GM12878 (cell line): ENCODE data around the gene GMDS. TPM values are rescaled to one million over a fixed set of nuclear protein-coding genes. Genes with fewer than 3 reads are reported as not detected.

Experiments
- ATAC-seq: fragments of 200-7000 bp; cut with Tn5 transposase; 3 replicates; pipeline ENCODE4 v1.9.1; 2020; ENCODE audit warnings: mild to moderate bottlenecking, moderate library complexity
- BruUV-seq: library from RNA; stranded (reverse); fragments of 400-500 nt; replicated peaks from 2 replicates; lab custom pipeline; 2021; lab: Mats Ljungman, UMichigan
- CTCF ChIA-PET: fragments of 300-600 bp; sonication (Branson Sonifier 250); formaldehyde crosslinking; extraction: SDS; loops from one replicate; lab custom pipeline; 2021; ENCODE audit warnings: inconsistent platforms; lab: Yijun Ruan, JAX
- POLR2A ChIA-PET: fragments of 350-600 bp; formaldehyde crosslinking; extraction: SDS; loops from one replicate; lab custom pipeline; 2021; ENCODE audit warnings: inconsistent platforms; lab: Charles Lee
- RAD21 ChIA-PET: fragments of 300-600 bp; sonication (Branson Sonifier 250); formaldehyde crosslinking; loops from one replicate; lab custom pipeline; 2023; ENCODE audit warnings: antibody characterized with exemption; ENCODE audit not compliant: unreplicated experiment; lab: Charles Lee
- SMC1A ChIA-PET: fragments of 300-600 bp; sonication (Branson Sonifier 250); formaldehyde crosslinking; loops from one replicate; lab custom pipeline; 2023; ENCODE audit not compliant: unreplicated experiment, uncharacterized antibody; lab: Charles Lee
- DNase-seq: peaks from one replicate; pipeline ENCODE4 v3.0.0-alpha.2; 2011; ENCODE audit warnings: low read depth, low spot score
- FAIRE-seq: peaks from 3 replicates; lab custom pipeline; 2011; peaks lifted over from hg19 to GRCh38; lab: Jason Lieb, UNC
- H2AFZ ChIP-seq: 2 replicates; pipeline ENCODE4 v1.6.0; 2011; ENCODE audit warnings: low read depth, low read length, control low read depth; ENCODE audit not compliant: control insufficient read depth
- H3K27ac ChIP-seq: 2 replicates; pipeline ENCODE4 v1.5.1; 2011; ENCODE audit warnings: control low read depth; ENCODE audit not compliant: control insufficient read depth, insufficient read depth
- H3K27me3 ChIP-seq, 2 experiments: replicated peaks in 1 of 2; 2 replicates each; pipeline versions ENCODE4 v1.6.0 to v1.6.1; 2011; ENCODE audit warnings: low read length in 1 of 2; ENCODE audit not compliant: control insufficient read depth in 2 of 2, insufficient read depth in 2 of 2
- H3K36me3 ChIP-seq, 2 experiments: 2 replicates each; pipeline ENCODE4 v1.5.1; 2011; ENCODE audit warnings: low read length in 1 of 2; ENCODE audit not compliant: control insufficient read depth in 2 of 2, insufficient read depth in 2 of 2
- H3K4me1 ChIP-seq: 2 replicates; pipeline ENCODE4 v1.6.1; 2011; ENCODE audit warnings: mild to moderate bottlenecking, low read length, moderate library complexity, mixed read lengths; ENCODE audit not compliant: control insufficient read depth, insufficient read depth
- H3K4me2 ChIP-seq: 2 replicates; pipeline ENCODE4 v1.6.0; 2011; ENCODE audit warnings: control low read depth; ENCODE audit not compliant: control insufficient read depth, insufficient read depth
- H3K4me3 ChIP-seq: fragments of 200-600 bp; sonication (generic); 2 replicates; pipeline ENCODE4 v1.5.1; 2016
- H3K79me2 ChIP-seq: 2 replicates; pipeline ENCODE4 v1.6.0; 2011; ENCODE audit warnings: low read length; ENCODE audit not compliant: control insufficient read depth, insufficient read depth
- H3K9ac ChIP-seq: 2 replicates; pipeline ENCODE4 v1.8.0; 2011; ENCODE audit warnings: low read length, control low read depth, mixed read lengths; ENCODE audit not compliant: control insufficient read depth, insufficient read depth
- H3K9me3 ChIP-seq: replicated peaks from 3 replicates; pipeline ENCODE4 v1.5.1; 2011; ENCODE audit warnings: mild to moderate bottlenecking, low read length; ENCODE audit not compliant: control insufficient read depth, insufficient read depth
- H4K20me1 ChIP-seq: 2 replicates; pipeline ENCODE4 v1.6.0; 2011; ENCODE audit not compliant: control insufficient read depth, insufficient read depth
- ATF7 ChIP-seq: fragments of 450-650 bp; IDR thresholded peaks from 2 replicates; pipeline ENCODE4 v1.6.1; 2016; ENCODE audit warnings: low read depth, mild to moderate bottlenecking
- CBX3 ChIP-seq: fragments of 200-600 bp; sonication (generic); IDR thresholded peaks from 2 replicates; pipeline ENCODE4 v1.6.1; 2016; ENCODE audit warnings: low read depth, borderline replicate concordance
- EP300 ChIP-seq, 2 experiments: fragments of 150-350 bp in 1 of 2; IDR thresholded peaks; 2 replicates each; pipeline ENCODE4 v1.6.1; 2011 to 2012; ENCODE audit warnings: low read depth in 2 of 2, low read length in 2 of 2, borderline replicate concordance in 1 of 2, improper control_type of control experiment in 1 of 2, inconsistent platforms in 1 of 2; ENCODE audit not compliant: control insufficient read depth in 1 of 2
- IRF3 ChIP-seq: fragments of 450-650 bp; IDR thresholded peaks from 2 replicates; pipeline ENCODE4 v1.6.1; 2014; ENCODE audit warnings: mild to moderate bottlenecking
- KAT2A ChIP-seq: conservative IDR thresholded peaks from 2 replicates; pipeline ENCODE4 v1.6.1; 2011; ENCODE audit warnings: low read depth, low read length; ENCODE audit not compliant: control insufficient read depth
- MAX ChIP-seq: IDR thresholded peaks from 2 replicates; pipeline ENCODE4 v1.6.1; 2012; ENCODE audit warnings: low read depth, low read length, improper control_type of control experiment
- RELB ChIP-seq: fragments of 450-650 bp; IDR thresholded peaks from 2 replicates; pipeline ENCODE4 v1.6.1; 2017; ENCODE audit warnings: low read depth, mild to moderate bottlenecking, moderate library complexity
- SIN3A ChIP-seq: IDR thresholded peaks from 2 replicates; pipeline ENCODE4 v1.6.1; 2012; ENCODE audit warnings: low read depth, low read length, improper control_type of control experiment
- SMAD1 ChIP-seq: fragments of 450-650 bp; IDR thresholded peaks from 2 replicates; pipeline ENCODE4 v1.6.1; 2018; ENCODE audit warnings: mild to moderate bottlenecking, low read depth; ENCODE audit not compliant: partially characterized antibody
- SREBF2 ChIP-seq: IDR thresholded peaks from 2 replicates; pipeline ENCODE4 v1.6.1; 2012; ENCODE audit warnings: mild to moderate bottlenecking, low read length
- SUZ12 ChIP-seq: fragments of 200-600 bp; sonication (generic); IDR thresholded peaks from one replicate; pipeline ENCODE4 v1.6.1; 2018; ENCODE audit warnings: antibody characterized with exemption, mild to moderate bottlenecking; ENCODE audit not compliant: unreplicated experiment
- YBX1 ChIP-seq: fragments of 450-650 bp; IDR thresholded peaks from 2 replicates; pipeline ENCODE4 v1.6.1; 2016; ENCODE audit warnings: antibody characterized with exemption
- YY1 ChIP-seq: IDR thresholded peaks from 2 replicates; pipeline ENCODE4 v1.6.1; 2011; ENCODE audit warnings: low read depth, mild to moderate bottlenecking, low read length
- ZBED1 ChIP-seq: IDR thresholded peaks from 2 replicates; pipeline ENCODE4 v1.6.1; 2016; ENCODE audit warnings: borderline replicate concordance
- WGBS: methylation state at CpG from one replicate; pipeline ENCODE4 v1.1.6; 2016; ENCODE audit warnings: low lambda C conversion rate; ENCODE audit not compliant: insufficient replicate concordance, insufficient coverage; ENCODE audit errors: missing lambda C conversion rate; 5-methylcytosine and 5-hydroxymethylcytosine counted together
- in situ Hi-C: fragments of 300-500 bp; cut with MboI; formaldehyde crosslinking; loops from 9 replicates; pipeline ENCODE4 v1.14.3; 2018; ENCODE audit warnings: mixed read lengths
- intact Hi-C: fragments of 100-400 bp; cut with micrococcal nuclease; formaldehyde crosslinking; loops from one replicate; pipeline ENCODE4 v1.14.2; 2022; ENCODE audit not compliant: unreplicated experiment
- polyA plus RNA-seq, 11 experiments: library from polyadenylated mRNA; depleted of rRNA in 4 of 11; unstranded in 6 of 11; stranded (reverse) in 5 of 11; fragments of >200 nt; fragmentation: Nextera tagmentation in 4 of 11; fragmentation: Illumina TruSeq in 1 of 11; extraction: Ambion mirVana in 4 of 11; extraction: Trizol in 1 of 11; gene quantifications; 1 replicate in 1 of 11; 2 replicates in 10 of 11; pipeline versions ENCODE4 v1.2.1 to v1.2.3, GENCODE V29; 2011 to 2016; ENCODE audit warnings: inconsistent platforms in 2 of 11, missing spikeins in 2 of 11, low read depth in 1 of 11
- total RNA-seq, 4 experiments: library from RNA; depleted of rRNA in 3 of 4; stranded (reverse); fragments of >200 nt in 3 of 4; fragmentation: Illumina TruSeq in 1 of 4; extraction: Trizol in 1 of 4; gene quantifications; 2 replicates each; pipeline versions ENCODE4 v1.2.1 to v1.2.3, GENCODE V29; 2013 to 2021
- TF ChIP-seq, protein P1 (sequence below): fragments of 450-650 bp; IDR thresholded peaks from 2 replicates; pipeline ENCODE4 v1.6.1; 2017; ENCODE audit warnings: mild to moderate bottlenecking, moderate library complexity
- TF ChIP-seq, protein P2 (sequence below): IDR thresholded peaks from 2 replicates; pipeline ENCODE4 v1.6.1; 2012; ENCODE audit warnings: low read length, inconsistent platforms

Gene GMDS
- total and polyA plus RNA-seq, 10 of the 15 experiments (the other 5 are each of a cell fraction or from before 2014, with no cell fraction given): 0.61 to 53.8 (median 29.3) TPM

DNA sequence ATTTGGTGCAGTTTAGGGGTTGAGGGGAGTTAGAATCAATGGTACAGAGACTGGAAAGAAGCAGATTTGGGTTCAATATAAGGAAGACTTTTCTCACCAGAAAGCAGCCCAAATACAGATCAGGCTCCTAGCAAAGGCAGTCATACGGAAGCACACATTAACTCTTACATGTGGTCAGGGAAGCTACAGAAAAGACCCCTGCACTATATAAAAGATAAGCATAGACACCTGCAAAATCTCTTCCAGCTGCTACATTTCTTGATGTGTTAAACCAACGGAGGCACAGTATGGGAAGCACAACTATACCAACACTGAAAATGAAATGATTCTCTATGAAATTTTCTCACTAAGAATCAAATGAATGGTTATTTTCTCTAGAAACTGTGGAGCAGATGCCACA lies 150.8 kb downstream of the GMDS start:
- H3K36me3 ChIP-seq: no peaks in the 10 kb centered on the region
- no peak overlapping the region for H3K27ac ChIP-seq
- H3K9ac ChIP-seq: no peak overlapping the region
- no peaks in the 10 kb centered on the region for H3K4me1 ChIP-seq
- WGBS: 100% methylated on average over 2 of the region's 2 CpGs
- ChIA-PET SMC1A (interaction anchor here (1.0 kb wide), 1 partner anchor 9 kb away, joined by 5 read pairs; no protein-coding TSS in a partner anchor), CTCF (interaction anchor here (1.4 to 1.8 kb wide), 2 partner anchors 10 to 12 kb away, joined by 5 to 7 read pairs; no protein-coding TSS in a partner anchor), POLR2A (no interaction called here), RAD21 (interaction anchor here (2.2 kb wide), 1 partner anchor 10 kb away, joined by 4 read pairs; no protein-coding TSS in a partner anchor)
- no peak overlapping the region for H3K4me2 ChIP-seq
- no peak for FAIRE-seq
- H3K4me3 ChIP-seq: no peak overlapping the region
- TF ChIP-seq YBX1: no peak
- TF ChIP-seq, protein P1, sequence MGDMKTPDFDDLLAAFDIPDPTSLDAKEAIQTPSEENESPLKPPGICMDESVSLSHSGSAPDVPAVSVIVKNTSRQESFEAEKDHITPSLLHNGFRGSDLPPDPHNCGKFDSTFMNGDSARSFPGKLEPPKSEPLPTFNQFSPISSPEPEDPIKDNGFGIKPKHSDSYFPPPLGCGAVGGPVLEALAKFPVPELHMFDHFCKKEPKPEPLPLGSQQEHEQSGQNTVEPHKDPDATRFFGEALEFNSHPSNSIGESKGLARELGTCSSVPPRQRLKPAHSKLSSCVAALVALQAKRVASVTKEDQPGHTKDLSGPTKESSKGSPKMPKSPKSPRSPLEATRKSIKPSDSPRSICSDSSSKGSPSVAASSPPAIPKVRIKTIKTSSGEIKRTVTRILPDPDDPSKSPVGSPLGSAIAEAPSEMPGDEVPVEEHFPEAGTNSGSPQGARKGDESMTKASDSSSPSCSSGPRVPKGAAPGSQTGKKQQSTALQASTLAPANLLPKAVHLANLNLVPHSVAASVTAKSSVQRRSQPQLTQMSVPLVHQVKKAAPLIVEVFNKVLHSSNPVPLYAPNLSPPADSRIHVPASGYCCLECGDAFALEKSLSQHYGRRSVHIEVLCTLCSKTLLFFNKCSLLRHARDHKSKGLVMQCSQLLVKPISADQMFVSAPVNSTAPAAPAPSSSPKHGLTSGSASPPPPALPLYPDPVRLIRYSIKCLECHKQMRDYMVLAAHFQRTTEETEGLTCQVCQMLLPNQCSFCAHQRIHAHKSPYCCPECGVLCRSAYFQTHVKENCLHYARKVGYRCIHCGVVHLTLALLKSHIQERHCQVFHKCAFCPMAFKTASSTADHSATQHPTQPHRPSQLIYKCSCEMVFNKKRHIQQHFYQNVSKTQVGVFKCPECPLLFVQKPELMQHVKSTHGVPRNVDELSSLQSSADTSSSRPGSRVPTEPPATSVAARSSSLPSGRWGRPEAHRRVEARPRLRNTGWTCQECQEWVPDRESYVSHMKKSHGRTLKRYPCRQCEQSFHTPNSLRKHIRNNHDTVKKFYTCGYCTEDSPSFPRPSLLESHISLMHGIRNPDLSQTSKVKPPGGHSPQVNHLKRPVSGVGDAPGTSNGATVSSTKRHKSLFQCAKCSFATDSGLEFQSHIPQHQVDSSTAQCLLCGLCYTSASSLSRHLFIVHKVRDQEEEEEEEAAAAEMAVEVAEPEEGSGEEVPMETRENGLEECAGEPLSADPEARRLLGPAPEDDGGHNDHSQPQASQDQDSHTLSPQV: no peak
- no peak for TF ChIP-seq KAT2A
- TF ChIP-seq ZBED1: no peak
- no peak for TF ChIP-seq MAX
- TF ChIP-seq SUZ12: no peak
- TF ChIP-seq SREBF2: no peak
- TF ChIP-seq EP300 (IDR thresholded peaks at IDR 0.05; ENCODE audit: borderline replicate concordance in 1 of 2, control insufficient read depth in 1 of 2, low read depth in 2 of 2, low read length in 2 of 2): no peak
- TF ChIP-seq RELB: no peak
- no peak for TF ChIP-seq SMAD1
- TF ChIP-seq ATF7: no peak
- TF ChIP-seq SIN3A: no peak
- TF ChIP-seq IRF3: no peak
- TF ChIP-seq, protein P2, sequence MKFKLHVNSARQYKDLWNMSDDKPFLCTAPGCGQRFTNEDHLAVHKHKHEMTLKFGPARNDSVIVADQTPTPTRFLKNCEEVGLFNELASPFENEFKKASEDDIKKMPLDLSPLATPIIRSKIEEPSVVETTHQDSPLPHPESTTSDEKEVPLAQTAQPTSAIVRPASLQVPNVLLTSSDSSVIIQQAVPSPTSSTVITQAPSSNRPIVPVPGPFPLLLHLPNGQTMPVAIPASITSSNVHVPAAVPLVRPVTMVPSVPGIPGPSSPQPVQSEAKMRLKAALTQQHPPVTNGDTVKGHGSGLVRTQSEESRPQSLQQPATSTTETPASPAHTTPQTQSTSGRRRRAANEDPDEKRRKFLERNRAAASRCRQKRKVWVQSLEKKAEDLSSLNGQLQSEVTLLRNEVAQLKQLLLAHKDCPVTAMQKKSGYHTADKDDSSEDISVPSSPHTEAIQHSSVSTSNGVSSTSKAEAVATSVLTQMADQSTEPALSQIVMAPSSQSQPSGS: no peak
- TF ChIP-seq YY1: no peak
- TF ChIP-seq CBX3: no peak
- no peaks in the 10 kb centered on the region for H3K9me3 ChIP-seq
- no peaks in the 10 kb centered on the region for H3K27me3 ChIP-seq
- H3K79me2 ChIP-seq: no peaks in the 10 kb centered on the region
- no peaks in the 10 kb centered on the region for H4K20me1 ChIP-seq
- in situ Hi-C loops (no loop called here), intact Hi-C loops (no loop called here)
- no peak for DNase-seq
- ATAC-seq: no peak
- no peak overlapping the region for H2AFZ ChIP-seq
- BruUV-seq: no TSS peak
